Keratinocyte (primary cell): Measurements from ENCODE around the gene GALT. TPM values are rescaled to one million over a fixed set of nuclear protein-coding genes. Genes with fewer than 3 reads are reported as not detected.

Experiments
- DNase-seq: peaks from one replicate; pipeline ENCODE4 v3.0.0-alpha.2; 2011; ENCODE audit warnings: low read depth, missing footprints, low spot score
- FAIRE-seq: peaks from 2 replicates; lab custom pipeline; 2011; peaks lifted over from hg19 to GRCh38; lab: Jason Lieb, UNC
- H2AFZ ChIP-seq: 2 replicates; pipeline ENCODE4 v1.6.0; 2012; ENCODE audit warnings: low read length, control low read depth, inconsistent platforms; ENCODE audit not compliant: control insufficient read depth
- H3K27ac ChIP-seq: 2 replicates; pipeline ENCODE4 v1.5.1; 2011; ENCODE audit warnings: low read length; ENCODE audit not compliant: control insufficient read depth, insufficient read depth
- H3K27me3 ChIP-seq: 3 replicates; pipeline ENCODE4 v1.6.0; 2011; ENCODE audit warnings: low read length; ENCODE audit not compliant: control insufficient read depth, insufficient read depth; ENCODE audit errors: extremely low read depth
- H3K36me3 ChIP-seq, 2 experiments: 2 replicates in 1 of 2; 3 replicates in 1 of 2; pipeline ENCODE4 v1.5.1; 2011; ENCODE audit warnings: low read length in 2 of 2, mild to moderate bottlenecking in 1 of 2; ENCODE audit not compliant: control insufficient read depth in 2 of 2, insufficient read depth in 2 of 2; ENCODE audit errors: extremely low read depth in 1 of 2
- H3K4me1 ChIP-seq: 3 replicates; pipeline ENCODE4 v1.5.1; 2011; ENCODE audit warnings: low read length; ENCODE audit not compliant: control insufficient read depth, insufficient read depth; ENCODE audit errors: extremely low read depth
- H3K4me2 ChIP-seq: 3 replicates; pipeline ENCODE4 v1.6.0; 2011; ENCODE audit warnings: low read depth, low read length; ENCODE audit not compliant: control insufficient read depth, insufficient read depth; ENCODE audit errors: extremely low read depth
- H3K4me3 ChIP-seq, 3 experiments: fragments of 200-600 bp in 1 of 3; sonication (generic) in 1 of 3; 2 replicates in 2 of 3; 3 replicates in 1 of 3; pipeline ENCODE4 v1.5.1; 2011 to 2016; ENCODE audit warnings: low read length in 3 of 3, mild to moderate bottlenecking in 3 of 3, control low read depth in 2 of 3, inconsistent platforms in 1 of 3, low read depth in 1 of 3, mixed read lengths in 1 of 3, mixed run types in 1 of 3, moderate library complexity in 1 of 3; ENCODE audit not compliant: control insufficient read depth in 2 of 3, insufficient read depth in 2 of 3; ENCODE audit errors: extremely low read depth in 1 of 3
- H3K79me2 ChIP-seq: 2 replicates; pipeline ENCODE4 v1.6.0; 2012; ENCODE audit warnings: low read length; ENCODE audit not compliant: control insufficient read depth, insufficient read depth
- H3K9ac ChIP-seq: 3 replicates; pipeline ENCODE4 v1.6.0; 2011; ENCODE audit warnings: low read length; ENCODE audit not compliant: control insufficient read depth, insufficient read depth; ENCODE audit errors: extremely low read depth
- H3K9me1 ChIP-seq: 3 replicates; pipeline ENCODE4 v1.6.0; 2011; ENCODE audit warnings: low read length; ENCODE audit not compliant: control insufficient read depth, insufficient read depth; ENCODE audit errors: extremely low read depth
- H3K9me3 ChIP-seq: 2 replicates; pipeline ENCODE4 v1.5.1; 2012; ENCODE audit warnings: low read depth, low read length; ENCODE audit not compliant: control insufficient read depth
- H4K20me1 ChIP-seq: 3 replicates; pipeline ENCODE4 v1.6.0; 2011; ENCODE audit warnings: low read length; ENCODE audit not compliant: control insufficient read depth, insufficient read depth; ENCODE audit errors: extremely low read depth
- CTCF ChIP-seq, 3 experiments: IDR thresholded peaks in 1 of 3; conservative IDR thresholded peaks in 1 of 3; optimal IDR thresholded peaks in 1 of 3; 2 replicates in 2 of 3; 3 replicates in 1 of 3; pipeline versions ENCODE3 to v1.5.1; 2011; ENCODE audit warnings: low read length in 3 of 3, mild to moderate bottlenecking in 3 of 3, moderate library complexity in 2 of 3, control low read depth in 1 of 3, inconsistent platforms in 1 of 3; ENCODE audit not compliant: insufficient read depth in 2 of 3; ENCODE audit errors: extremely low read depth in 1 of 3
- EZH2 ChIP-seq: IDR thresholded peaks from one replicate; pipeline ENCODE4 v1.6.1; 2012; ENCODE audit warnings: inconsistent platforms, mild to moderate bottlenecking, low read length, moderate library complexity
- dilution Hi-C: fragments of 300-500 bp; cut with MboI; formaldehyde crosslinking; loops from one replicate; pipeline ENCODE4 v1.7.0; 2020; ENCODE audit warnings: low sequenced_read_pairs; ENCODE audit not compliant: extremely low pct_ligation_motif_present
- polyA plus RNA-seq, 5 experiments: library from polyadenylated mRNA; depleted of rRNA in 3 of 5; stranded (reverse) in 3 of 5; stranded (forward) in 1 of 5; unstranded in 1 of 5; fragments of >200 nt; gene quantifications; 1 replicate in 1 of 5; 2 replicates in 3 of 5; 3 replicates in 1 of 5; pipeline versions ENCODE4 v1.2.1 to v1.2.3, GENCODE V29; 2011 to 2012; ENCODE audit warnings: missing spikeins in 2 of 5, low read depth in 1 of 5, low replicate concordance in 1 of 5

Gene GALT
- polyA plus RNA-seq, 1 donor (not counting 4 experiments of a cell fraction or from before 2014, with no cell fraction given) = 30.8 TPM

DNA sequence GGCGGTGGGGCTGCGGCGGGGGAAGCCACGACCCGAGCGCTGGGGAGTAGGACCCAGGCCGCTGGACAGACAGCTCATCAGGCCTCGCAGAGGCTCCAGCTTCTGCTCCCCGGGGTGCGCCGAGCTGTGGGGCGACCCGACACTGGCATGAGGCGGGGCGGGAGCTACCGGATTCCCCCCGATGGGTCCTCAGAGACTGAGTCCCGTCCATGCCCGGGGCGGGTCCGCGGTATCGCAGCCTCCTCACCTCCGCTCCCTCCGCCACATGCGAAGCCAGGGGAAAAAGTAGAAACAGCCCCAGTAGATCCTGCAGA lies 18.5 kb downstream of the GALT start:
- Histone ChIP-seq H3K9ac (peak overlapping the region; percentile 75), H3K4me2 (peak overlapping the region; percentile 93), H3K4me1 (peaks cover 48% of the 10 kb centered on the region), H3K36me3 (peaks cover 0 to 11% of the 10 kb centered on the region in 2 experiments), H2AFZ (peak overlapping the region; percentile 64), H3K27ac (peak overlapping the region; percentile 86), H3K9me1 (peaks cover 5% of the 10 kb centered on the region), H3K9me3 (no peaks in the 10 kb centered on the region), H4K20me1 (peaks cover 2% of the 10 kb centered on the region), H3K4me3 (peak overlapping the region; percentile 68 to 77 (median 73)), H3K27me3 (no peaks in the 10 kb centered on the region), H3K79me2 (peaks cover 29% of the 10 kb centered on the region)
- TF ChIP-seq EZH2 (no peak), CTCF (optimal IDR thresholded peaks at IDR 0.05 in 1 of 3, IDR thresholded peaks at IDR 0.05 in 1 of 3, conservative IDR thresholded peaks at IDR 0.05 in 1 of 3; ENCODE audit: extremely low read depth in 1 of 3, insufficient read depth in 2 of 3, low read length in 3 of 3) (no peak)
- DNase-seq (no peak), FAIRE-seq (no peak)
- dilution Hi-C loops = no loop called here

DNA sequence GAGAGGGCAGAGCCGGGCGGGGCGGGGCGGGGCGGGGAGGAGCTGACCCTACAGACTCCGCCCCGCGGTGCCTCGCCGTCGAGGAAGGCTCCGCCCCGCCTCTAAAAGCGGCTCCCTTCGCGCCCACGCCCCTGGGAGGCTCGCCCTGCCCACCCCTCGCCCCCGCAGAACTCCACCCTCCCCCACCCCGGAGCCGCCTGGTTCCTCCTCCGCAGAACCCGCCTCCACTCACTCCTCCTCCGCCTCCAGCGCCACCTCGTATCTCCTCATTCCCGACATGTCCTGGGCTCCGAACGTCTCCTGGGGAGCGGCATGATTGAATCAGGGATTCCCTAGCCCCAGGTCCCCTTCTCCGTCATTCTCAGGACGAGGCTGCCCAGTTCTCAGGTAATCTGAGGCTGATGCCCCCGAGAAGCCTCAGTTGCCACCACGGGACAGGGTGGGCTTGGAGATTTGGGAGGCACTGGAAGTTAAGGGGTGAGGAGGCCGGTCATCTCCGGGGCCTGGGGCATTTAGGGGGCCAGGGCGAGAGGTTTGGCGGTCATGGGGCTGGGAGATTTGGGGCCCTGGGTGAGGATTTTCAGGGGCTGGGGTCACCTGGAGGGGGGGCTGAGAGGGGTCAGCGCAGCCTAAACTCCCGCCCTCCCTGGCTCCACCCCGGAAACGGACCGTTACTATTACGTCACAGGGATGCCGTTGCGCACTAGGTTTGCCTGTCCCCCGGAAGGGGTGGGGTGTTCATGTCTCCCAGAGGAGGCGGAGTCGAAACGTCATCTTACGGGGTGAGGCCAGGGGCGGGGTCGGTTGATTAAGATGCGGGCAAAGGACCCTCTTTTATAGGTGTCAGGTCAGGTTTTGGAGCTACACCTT lies 19.1 kb downstream of the GALT start:
- H3K79me2 ChIP-seq = peaks cover 31% of the 10 kb centered on the region
- H3K4me3 ChIP-seq = peak overlapping the region; percentile 77 to 90 (median 88)
- H3K27me3 ChIP-seq = no peaks in the 10 kb centered on the region
- DNase-seq (peak; percentile 77), FAIRE-seq (peak; percentile 96)
- peak overlapping the region; percentile 99 for H3K4me2 ChIP-seq
- H4K20me1 ChIP-seq = peaks cover 2% of the 10 kb centered on the region
- peaks cover 5% of the 10 kb centered on the region for H3K9me1 ChIP-seq
- H3K9me3 ChIP-seq = no peaks in the 10 kb centered on the region
- TF ChIP-seq CTCF (optimal IDR thresholded peaks at IDR 0.05 in 1 of 3, IDR thresholded peaks at IDR 0.05 in 1 of 3, conservative IDR thresholded peaks at IDR 0.05 in 1 of 3; ENCODE audit: extremely low read depth in 1 of 3, insufficient read depth in 2 of 3, low read length in 3 of 3) = no peak
- TF ChIP-seq EZH2 = no peak
- H3K9ac ChIP-seq = peak overlapping the region; percentile 95
- H2AFZ ChIP-seq = peak overlapping the region; percentile 92
- dilution Hi-C loops = no loop called here
- peaks cover 44% of the 10 kb centered on the region for H3K4me1 ChIP-seq
- H3K36me3 ChIP-seq = peaks cover 0 to 11% of the 10 kb centered on the region in 2 experiments
- peak overlapping the region; percentile 97 for H3K27ac ChIP-seq
